OCI-M2 (cell line): ENCODE data around the gene TLX3.
A peak's percentile ranks its signal among the peaks of the same experiment; 100 is the strongest.
"Not testable (repeated sequence)": the region's sequence is repeated elsewhere in the genome, so short reads cannot be mapped to it uniquely, and the experiment has no call there.

Experiments used
- DNase-seq: peaks from one replicate; lab custom pipeline; 2025; ENCODE audit not compliant: unreplicated experiment; lab: John Stamatoyannopoulos, UW

The TLX3 gene

GRCh38 chr5:171308453-171309275, at the start of gene TLX3:
Gene TLX3 (plus strand): TSS chr5:171309248. CDS start chr5:171309366, 118 bp downstream.
- peak; percentile 10 for DNase-seq

- no peak for DNase-seq
These were observed 47.7 kb upstream of the TLX3 start for GRCh38 chr5:171261361-171261760.

GRCh38 chr5:171261904-171262303, 47.1 kb upstream of the TLX3 start:
- DNase-seq: no peak

GRCh38 chr5:171263181-171263580, 45.9 kb upstream of the TLX3 start:
- no peak for DNase-seq

- DNase-seq: no peak
These were observed 44.2 kb upstream of the TLX3 start for GRCh38 chr5:171264843-171265242.

GRCh38 chr5:171268700-171269620, 40.1 kb upstream of the TLX3 start:
- no peak for DNase-seq

GRCh38 chr5:171269717-171270116, 39.3 kb upstream of the TLX3 start:
- DNase-seq: no peak

GRCh38 chr5:171270136-171270535, 38.9 kb upstream of the TLX3 start:
- DNase-seq: no peak

GRCh38 chr5:171271798-171272197, 37.2 kb upstream of the TLX3 start:
- no peak for DNase-seq

GRCh38 chr5:171272996-171273970, 35.8 kb upstream of the TLX3 start:
- no peak for DNase-seq

GRCh38 chr5:171275841-171276544, 33.1 kb upstream of the TLX3 start:
- no peak for DNase-seq

GRCh38 chr5:171283753-171284152, 25.3 kb upstream of the TLX3 start:
- DNase-seq: no peak

GRCh38 chr5:171285465-171285864, 23.6 kb upstream of the TLX3 start:
- no peak for DNase-seq

GRCh38 chr5:171288066-171288465, 21.0 kb upstream of the TLX3 start:
- DNase-seq: no peak

GRCh38 chr5:171291371-171291770, 17.7 kb upstream of the TLX3 start:
- no peak for DNase-seq

GRCh38 chr5:171295299-171295698, 13.7 kb upstream of the TLX3 start:
- DNase-seq: no peak

GRCh38 chr5:171295801-171296200, 13.2 kb upstream of the TLX3 start:
- no peak for DNase-seq

- DNase-seq: not testable (repeated sequence)
These were observed 11.1 kb upstream of the TLX3 start for GRCh38 chr5:171297941-171298340.

GRCh38 chr5:171299228-171299627, 9.8 kb upstream of the TLX3 start:
- DNase-seq: no peak

- no peak for DNase-seq
These were observed 9.2 kb upstream of the TLX3 start for GRCh38 chr5:171299851-171300250.
